ENCODE data around the gene TBX5. TPM values are rescaled to one million over a fixed set of nuclear protein-coding genes. Genes with fewer than 3 reads are reported as not detected.
A peak's percentile ranks its signal among the peaks of the same experiment; 100 is the strongest.

Gene TBX5
- total and polyA plus RNA-seq, 2 of the 4 experiments (the other 2 are of a cell fraction): 13.3 to 14.7 TPM

DNA sequence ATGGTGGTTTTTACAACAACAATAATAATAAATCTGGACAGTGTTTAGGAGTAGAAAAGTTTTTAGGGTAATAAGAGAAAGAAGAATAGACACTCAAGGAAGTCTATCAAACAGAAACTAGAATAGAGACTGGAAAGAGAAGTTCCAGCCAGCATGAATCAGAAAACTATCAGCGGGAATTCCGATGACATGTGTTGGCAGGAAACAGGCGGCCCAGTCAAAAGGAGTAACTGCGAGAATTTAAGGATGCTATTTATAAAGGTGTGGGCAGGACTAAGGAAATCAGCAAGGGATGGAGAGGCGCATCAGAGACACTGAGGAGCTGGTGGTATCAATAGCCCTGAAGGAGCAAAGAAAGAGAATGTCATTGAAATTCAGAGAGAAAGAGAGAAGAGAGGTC is 89.9 kb downstream of the TBX5 start:
- Histone ChIP-seq H3K36me3 (ENCODE audit: control insufficient read depth, insufficient read depth, low read length) (no peaks in the 10 kb centered on the region), H4K91ac (ENCODE audit: insufficient read depth, low read depth, low read length) (no peak overlapping the region), H2BK20ac (ENCODE audit: low read depth, low read length) (peak overlapping the region; percentile 84; the same call in 1 of the 2 replicates), H3K56ac (ENCODE audit: extremely low read depth, insufficient read depth, low read length) (no peak overlapping the region), H3K4me1 (ENCODE audit: control insufficient read depth, insufficient read depth, low read length) (peaks cover 7% of the 10 kb centered on the region), H3K14ac (replicated peaks; ENCODE audit: low read depth, low read length) (no peak overlapping the region), H3K9me3 (ENCODE audit: control insufficient read depth, insufficient read depth, low read length) (no peaks in the 10 kb centered on the region), H4K8ac (ENCODE audit: low read depth in 2 of 2, low read length in 2 of 2) (peak overlapping the region in 1 of 2 experiments; percentile 41; a peak in 1 of 4 replicates), H3K79me1 (ENCODE audit: low read depth in 1 of 2, low read length in 2 of 2) (no peaks in the 10 kb centered on the region), H2BK15ac (ENCODE audit: low read depth, low read length) (peak overlapping the region; percentile 38; the same call in 1 of the 3 replicates), H2AK9ac (replicated peaks; ENCODE audit: low read depth, low read length, poor library complexity) (no peak overlapping the region), H3K27ac (ENCODE audit: insufficient read depth, low read length) (no peak overlapping the region; the same call in 1 of the 2 replicates), H2BK120ac (ENCODE audit: low read depth, low read length) (peak overlapping the region; percentile 93; the same call in 1 of the 2 replicates), H2AFZ (replicated peaks; ENCODE audit: low read length, poor library complexity) (no peak overlapping the region), H4K20me1 (ENCODE audit: insufficient read depth, low read length) (no peaks in the 10 kb centered on the region), H2AK5ac (ENCODE audit: low read depth, low read length) (peak overlapping the region; percentile 10; the same call in 1 of the 2 replicates), H3K9me1 (ENCODE audit: insufficient read depth, low read length) (peaks cover 16% of the 10 kb centered on the region), H3K4me3 (ENCODE audit: insufficient read depth, low read depth, low read length) (no peak overlapping the region), H3K18ac (ENCODE audit: low read depth, low read length) (no peak overlapping the region; the same call in 1 of the 2 replicates), H3K4me2 (ENCODE audit: low read depth, low read length) (no peak overlapping the region), H3K27me3 (ENCODE audit: control insufficient read depth, insufficient read depth, low read length) (no peaks in the 10 kb centered on the region), H3K4ac (ENCODE audit: low read depth, low read length) (peak overlapping the region; percentile 29; the same call in 1 of the 2 replicates), H3K9ac (ENCODE audit: low read depth, low read length) (no peak overlapping the region), H2BK5ac (ENCODE audit: low read depth, low read length, poor library complexity, severe bottlenecking) (peak overlapping the region; percentile 72), H3K23ac (ENCODE audit: low read depth, low read length) (no peak overlapping the region), H4K5ac (ENCODE audit: low read depth, low read length) (no peak overlapping the region)
- in situ Hi-C loops (cut with MboI; ENCODE audit: low sequenced_read_pairs) (no loop called here), dilution Hi-C loops (cut with HindIII; ENCODE audit: low sequenced_read_pairs, unreplicated experiment) (no loop called here), intact Hi-C loops (cut with micrococcal nuclease) (no loop called here)
- BruUV-seq (replicated peaks): no TSS peak
- DNase-seq (peak; percentile 84), ATAC-seq (ENCODE audit: low read depth) (peak; percentile 88)
- WGBS, 2 experiments (ENCODE audit: extremely low coverage in 2 of 2, insufficient read length in 1 of 2): 18% methylated on average over 4 of the region's 5 CpGs; no CpG with 5 or more reads in 1 of the 2 experiments
- CTCF ChIA-PET: no interaction called here
- POLR2A ChIA-PET (ENCODE audit: unreplicated experiment): no interaction called here
- peak; percentile 66 for TF ChIP-seq FOS (IDR thresholded peaks at IDR 0.05; ENCODE audit: low read depth, low read length)
- TF ChIP-seq CHD1 (IDR thresholded peaks at IDR 0.05; ENCODE audit: low read depth, low read length): no peak
- TF ChIP-seq, protein P1, sequence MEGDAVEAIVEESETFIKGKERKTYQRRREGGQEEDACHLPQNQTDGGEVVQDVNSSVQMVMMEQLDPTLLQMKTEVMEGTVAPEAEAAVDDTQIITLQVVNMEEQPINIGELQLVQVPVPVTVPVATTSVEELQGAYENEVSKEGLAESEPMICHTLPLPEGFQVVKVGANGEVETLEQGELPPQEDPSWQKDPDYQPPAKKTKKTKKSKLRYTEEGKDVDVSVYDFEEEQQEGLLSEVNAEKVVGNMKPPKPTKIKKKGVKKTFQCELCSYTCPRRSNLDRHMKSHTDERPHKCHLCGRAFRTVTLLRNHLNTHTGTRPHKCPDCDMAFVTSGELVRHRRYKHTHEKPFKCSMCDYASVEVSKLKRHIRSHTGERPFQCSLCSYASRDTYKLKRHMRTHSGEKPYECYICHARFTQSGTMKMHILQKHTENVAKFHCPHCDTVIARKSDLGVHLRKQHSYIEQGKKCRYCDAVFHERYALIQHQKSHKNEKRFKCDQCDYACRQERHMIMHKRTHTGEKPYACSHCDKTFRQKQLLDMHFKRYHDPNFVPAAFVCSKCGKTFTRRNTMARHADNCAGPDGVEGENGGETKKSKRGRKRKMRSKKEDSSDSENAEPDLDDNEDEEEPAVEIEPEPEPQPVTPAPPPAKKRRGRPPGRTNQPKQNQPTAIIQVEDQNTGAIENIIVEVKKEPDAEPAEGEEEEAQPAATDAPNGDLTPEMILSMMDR (conservative IDR thresholded peaks at IDR 0.05; ENCODE audit: low read depth, low read length): no peak
